ENCODE data around the gene F2R. TPM values are rescaled to one million over a fixed set of nuclear protein-coding genes. Genes with fewer than 3 reads are reported as not detected.
"Not testable (repeated sequence)": the region's sequence is repeated elsewhere in the genome, so short reads cannot be mapped to it uniquely, and the experiment has no call there.

Gene F2R
- total RNA-seq, 1 donor, result 117 TPM

- DNase-seq (ENCODE audit: low read depth), result no peak
- no peak overlapping the region for H3K4me3 ChIP-seq (ENCODE audit: low read depth, low read length)
- TF ChIP-seq CTCF (IDR thresholded peaks at IDR 0.05; ENCODE audit: insufficient read depth, low read depth, low read length), result no peak
Measured at GRCh38 chr5:76735762-76736545, 20.0 kb downstream of the F2R start.

GRCh38 chr5:76736679-76737556 is 21.0 kb downstream of the F2R start:
- DNase-seq (ENCODE audit: low read depth), result peak; percentile 37
- TF ChIP-seq CTCF (IDR thresholded peaks at IDR 0.05; ENCODE audit: insufficient read depth, low read depth, low read length), result no peak
- H3K4me3 ChIP-seq (ENCODE audit: low read depth, low read length), result no peak overlapping the region

GRCh38 chr5:76737846-76738245 is 21.9 kb downstream of the F2R start:
- DNase-seq (ENCODE audit: low read depth), result no peak
- no peak overlapping the region for H3K4me3 ChIP-seq (ENCODE audit: low read depth, low read length)
- no peak for TF ChIP-seq CTCF (IDR thresholded peaks at IDR 0.05; ENCODE audit: insufficient read depth, low read depth, low read length)

GRCh38 chr5:76741506-76741905 is 25.6 kb downstream of the F2R start:
- DNase-seq (ENCODE audit: low read depth); H3K4me3 ChIP-seq (ENCODE audit: low read depth, low read length): not testable (repeated sequence)

GRCh38 chr5:76742583-76742982 is 26.7 kb downstream of the F2R start:
- no peak for TF ChIP-seq CTCF (IDR thresholded peaks at IDR 0.05; ENCODE audit: insufficient read depth, low read depth, low read length)
- no peak overlapping the region for H3K4me3 ChIP-seq (ENCODE audit: low read depth, low read length)
- DNase-seq (ENCODE audit: low read depth), result peak; percentile 68

GRCh38 chr5:76744632-76745031 is 28.7 kb downstream of the F2R start:
- no peak for TF ChIP-seq CTCF (IDR thresholded peaks at IDR 0.05; ENCODE audit: insufficient read depth, low read depth, low read length)
- no peak for DNase-seq (ENCODE audit: low read depth)
- no peak overlapping the region for H3K4me3 ChIP-seq (ENCODE audit: low read depth, low read length)

GRCh38 chr5:76745670-76746069 is 29.7 kb downstream of the F2R start:
- H3K4me3 ChIP-seq (ENCODE audit: low read depth, low read length), result no peak overlapping the region
- DNase-seq (ENCODE audit: low read depth), result no peak
- no peak for TF ChIP-seq CTCF (IDR thresholded peaks at IDR 0.05; ENCODE audit: insufficient read depth, low read depth, low read length)
